Stimulated activated CD4-positive, alpha-beta T cell treated with anti-CD3 and anti-CD28 coated beads, Interleukin-1b, Interleukin-23, amount 100 ng/mL, for 24 hours (primary cell): Measurements from ENCODE around the gene EPHB2.
"Not testable (repeated sequence)": the region's sequence is repeated elsewhere in the genome, so short reads cannot be mapped to it uniquely, and the experiment has no call there.

Experiments used
- DNase-seq, 4 experiments: peaks; one replicate each; pipeline ENCODE4 v3.0.0-alpha.2; 2020; ENCODE audit warnings: low read depth in 4 of 4, low spot score in 1 of 4

Gene EPHB2

GRCh38 chr1:22833699-22834098 lies 123.1 kb downstream of the EPHB2 start:
- DNase-seq, result no peak

DNA sequence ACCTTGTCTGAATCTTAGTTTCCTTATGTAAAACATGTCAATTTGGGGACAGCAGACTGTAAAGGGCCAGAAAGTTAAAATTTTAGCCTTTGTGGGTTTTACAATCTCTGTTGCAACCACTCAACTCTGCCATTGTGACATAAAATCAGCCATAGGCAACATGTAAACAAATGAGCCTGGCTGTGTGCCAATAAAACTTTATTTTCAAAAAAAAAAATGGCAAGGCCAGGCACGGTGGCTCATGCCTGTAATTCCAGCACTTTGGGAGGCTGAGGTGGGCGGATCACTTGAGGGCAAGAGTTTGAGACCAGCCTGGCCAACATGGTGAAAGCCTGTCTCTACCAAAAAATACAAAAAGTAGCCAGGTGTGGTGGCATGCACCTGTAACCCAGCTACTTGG lies 123.8 kb downstream of the EPHB2 start:
- not testable (repeated sequence) for DNase-seq

DNA sequence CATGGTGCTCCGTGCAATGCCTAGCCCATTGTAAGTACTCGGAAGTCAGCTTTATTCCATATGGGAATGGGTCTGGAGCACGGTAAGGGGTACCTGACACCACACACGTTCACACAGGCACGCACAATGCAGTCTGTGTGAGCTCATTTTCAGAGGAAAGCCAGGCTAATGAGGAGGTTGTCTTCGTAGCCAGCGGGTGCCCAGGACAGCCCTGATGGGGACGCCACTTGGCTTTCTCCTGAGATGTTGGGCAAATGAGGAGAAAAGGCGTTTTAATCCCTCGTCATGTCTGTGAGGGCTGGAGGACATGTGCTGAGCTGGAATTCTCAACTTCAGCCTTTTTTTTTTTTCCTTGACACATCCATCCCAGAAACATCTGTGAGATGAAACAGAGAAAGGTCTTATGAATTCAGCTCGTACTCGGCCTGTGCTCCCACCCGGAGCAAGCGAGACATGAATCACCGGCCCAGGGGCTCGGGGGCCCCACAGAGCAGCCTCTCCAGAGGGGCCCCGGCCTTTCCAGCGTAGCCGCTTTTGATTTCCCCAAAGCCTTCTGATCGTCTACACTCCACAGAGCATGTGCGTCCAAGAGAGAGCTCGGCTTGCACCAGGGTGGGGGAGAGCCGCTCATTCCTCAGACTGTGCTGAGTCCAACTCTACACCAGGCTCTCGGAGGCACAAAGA lies 125.1 kb downstream of the EPHB2 start:
- DNase-seq, result no peak

DNA sequence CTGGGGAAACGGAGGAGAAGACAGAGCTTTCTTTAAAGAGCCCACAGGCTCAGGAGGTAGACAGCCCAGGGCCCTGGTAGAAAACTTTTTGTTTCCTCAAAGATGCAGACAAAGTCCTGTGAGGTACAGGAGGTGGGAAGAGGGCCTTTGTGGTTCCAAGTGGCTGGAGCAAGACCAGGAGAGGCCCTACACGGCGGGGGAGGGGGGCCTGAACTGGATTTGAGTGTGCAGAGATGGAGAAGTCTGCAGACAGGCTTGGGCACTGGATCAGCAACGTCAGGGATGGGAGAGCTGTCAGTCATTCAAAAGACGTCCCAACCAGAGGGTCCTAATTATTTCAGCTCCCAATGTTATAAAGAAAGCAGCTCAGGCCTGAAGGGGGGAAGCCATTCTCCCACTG lies 126.2 kb downstream of the EPHB2 start:
- no peak for DNase-seq

DNA sequence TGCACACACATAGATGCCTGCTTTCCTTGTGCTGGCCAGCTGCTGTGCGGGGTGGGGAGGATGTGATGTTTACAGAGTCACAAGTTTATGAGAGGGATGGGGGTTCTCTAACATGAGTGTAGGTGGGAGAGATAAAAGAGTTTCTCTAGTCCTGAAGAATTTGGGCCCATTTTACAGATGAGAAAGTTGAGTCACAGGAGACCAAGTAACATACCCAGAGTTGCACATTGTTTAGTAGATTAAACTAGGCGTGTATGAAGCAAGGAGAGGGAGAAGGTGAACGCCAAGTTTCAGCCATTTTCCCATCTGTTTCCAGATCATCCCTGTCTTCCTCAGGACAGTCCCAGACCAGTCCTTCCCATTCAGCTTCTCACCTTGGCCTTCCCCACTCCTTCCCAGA lies 126.7 kb downstream of the EPHB2 start:
- DNase-seq, result no peak

DNA sequence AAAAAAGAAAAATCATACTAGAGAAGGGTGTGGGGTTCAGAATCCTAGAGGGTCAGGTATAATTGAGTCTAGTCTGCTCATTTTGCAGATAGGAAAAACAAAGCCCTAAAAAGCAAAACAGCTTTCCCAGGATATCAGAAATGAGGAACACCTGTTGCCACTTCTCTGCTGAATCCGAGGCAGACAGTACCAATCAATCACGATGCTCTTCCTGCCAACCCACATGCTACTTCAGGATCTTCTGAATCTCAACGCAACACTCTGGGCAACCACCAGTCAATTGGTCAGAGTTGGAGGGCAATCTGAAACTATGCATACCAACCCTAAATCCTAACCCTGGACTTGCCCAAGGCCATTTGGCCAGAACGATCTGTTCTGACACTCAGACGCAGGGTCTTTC lies 128.3 kb downstream of the EPHB2 start:
- no peak for DNase-seq

GRCh38 chr1:22839806-22840205 lies 129.2 kb downstream of the EPHB2 start:
- DNase-seq, result no peak

DNA sequence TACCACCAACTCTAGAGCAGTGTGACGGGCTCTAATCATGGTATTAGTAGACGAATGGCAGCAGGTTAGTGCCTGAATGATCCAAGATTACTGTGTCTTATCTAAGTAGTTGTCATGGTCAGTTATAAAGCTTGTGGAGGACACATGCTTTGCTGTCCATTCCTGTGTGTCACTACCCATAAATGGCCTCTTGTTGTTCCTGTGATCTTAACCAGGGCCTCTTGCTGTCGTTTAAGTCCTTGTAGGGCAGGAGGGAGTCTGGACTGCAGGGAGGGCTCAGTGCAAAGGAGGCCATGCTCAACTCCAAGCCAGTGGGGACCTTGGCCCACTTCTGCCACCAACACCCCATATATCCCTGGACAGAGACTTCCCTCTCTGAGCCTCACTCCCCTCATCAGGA lies 130.5 kb downstream of the EPHB2 start:
- DNase-seq, result no peak

DNA sequence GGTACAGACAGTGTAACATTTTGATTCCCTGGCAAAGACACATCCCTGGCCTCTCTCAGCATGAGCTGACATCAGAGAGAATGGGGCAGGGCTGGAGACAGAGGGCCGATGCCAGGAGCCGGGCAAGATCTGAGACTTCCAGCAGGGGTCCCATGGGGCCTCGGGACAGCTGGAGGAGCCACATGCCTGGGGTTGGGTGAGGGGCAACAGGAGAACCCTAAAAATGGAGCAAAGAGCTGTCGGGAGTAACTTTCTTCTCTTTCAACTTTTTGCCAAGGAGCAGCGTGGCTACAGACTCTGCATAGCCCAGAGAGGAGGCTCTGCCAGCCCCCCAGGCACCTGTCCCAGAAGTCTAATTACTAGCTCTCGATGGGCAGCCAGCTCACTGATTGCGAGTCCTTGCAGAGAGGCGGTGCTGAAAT lies 131.2 kb downstream of the EPHB2 start:
- no peak for DNase-seq

GRCh38 chr1:22843441-22844183 lies 133.0 kb downstream of the EPHB2 start:
- not testable (repeated sequence) for DNase-seq

- DNase-seq, result no peak
These were observed 134.0 kb downstream of the EPHB2 start for GRCh38 chr1:22844621-22845020.

GRCh38 chr1:22845398-22845935 lies 134.8 kb downstream of the EPHB2 start:
- DNase-seq, result no peak

DNA sequence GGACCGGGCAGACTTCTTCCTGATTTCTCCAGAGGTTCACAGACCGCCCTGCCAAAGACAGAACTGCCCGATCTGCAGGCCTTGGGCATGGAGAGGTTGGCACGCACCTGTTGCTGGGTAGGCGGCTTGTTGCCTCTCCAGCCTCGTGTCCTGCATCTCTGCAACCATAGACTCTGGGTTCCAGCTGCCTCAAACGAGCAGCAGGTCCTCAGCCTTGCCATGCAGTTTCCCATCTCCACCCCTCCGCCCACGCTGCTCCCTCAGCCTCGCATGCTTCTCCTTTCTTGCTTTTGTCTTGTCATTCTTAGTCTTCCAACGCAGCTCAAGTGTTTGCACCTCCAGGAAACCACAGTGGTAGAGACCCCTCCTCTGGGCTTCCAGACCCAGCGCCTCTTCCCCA lies 135.8 kb downstream of the EPHB2 start:
- no peak for DNase-seq

DNA sequence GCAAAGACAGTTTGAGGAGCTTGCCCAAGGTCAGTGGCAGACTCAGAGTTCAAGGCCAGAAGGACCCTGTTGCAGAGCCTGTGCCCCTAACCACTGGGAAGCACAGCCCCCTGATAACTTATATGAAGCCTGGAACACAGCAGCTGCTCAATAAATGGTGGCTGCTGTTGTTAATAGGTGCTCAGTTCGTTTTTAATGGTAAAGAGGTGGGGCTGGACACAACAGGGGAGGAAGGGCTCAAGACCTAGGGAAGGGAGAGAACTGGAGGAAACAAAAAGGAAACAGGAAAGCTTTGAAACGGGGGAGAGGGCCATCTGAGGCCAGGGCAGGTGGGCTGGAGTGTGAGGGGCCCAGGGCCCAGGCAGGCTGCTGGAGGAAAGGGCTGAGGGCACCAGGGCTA lies 136.6 kb downstream of the EPHB2 start:
- no peak for DNase-seq

DNA sequence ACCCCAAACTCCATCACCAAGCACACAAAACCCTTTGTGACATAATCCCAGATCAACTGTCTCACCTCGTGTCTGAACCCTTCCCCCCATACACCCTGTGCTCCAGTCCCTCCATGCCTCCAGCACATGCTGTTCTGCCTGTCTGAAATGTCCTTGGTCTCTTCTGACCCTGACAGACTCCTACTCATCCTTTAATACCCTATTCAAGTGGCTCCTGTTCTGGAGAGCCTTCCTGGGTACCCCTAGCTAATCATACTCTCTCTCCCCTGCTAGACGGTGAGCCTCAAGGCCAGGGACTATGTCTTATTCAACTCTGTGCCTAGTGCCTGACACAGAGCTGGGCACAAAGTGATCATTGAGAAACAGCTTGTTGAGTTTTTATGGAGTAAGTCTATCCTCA lies 137.1 kb downstream of the EPHB2 start:
- DNase-seq, result no peak

DNA sequence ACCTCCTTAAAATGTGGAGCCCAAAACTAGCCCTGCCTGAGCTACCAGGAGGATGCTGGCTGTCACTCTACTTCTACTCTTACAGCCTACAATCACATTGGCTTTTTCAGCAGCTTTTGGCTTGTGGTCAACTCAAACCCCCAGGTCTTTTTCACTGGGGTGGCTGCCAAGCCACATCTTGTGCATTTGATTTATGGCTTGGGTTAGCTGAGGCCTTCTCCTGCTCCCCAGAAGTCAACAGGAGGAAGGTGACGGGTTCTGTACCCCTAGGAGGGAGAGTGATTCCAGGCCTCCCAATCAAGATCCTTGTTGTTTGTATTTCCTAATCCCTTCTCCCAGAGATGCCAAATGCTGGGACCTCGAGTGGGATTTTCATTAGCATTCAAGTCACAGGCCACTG lies 137.8 kb downstream of the EPHB2 start:
- no peak for DNase-seq

- DNase-seq, result no peak
These were observed 139.1 kb downstream of the EPHB2 start for GRCh38 chr1:22849770-22850169.

GRCh38 chr1:22850281-22850680 lies 139.6 kb downstream of the EPHB2 start:
- no peak for DNase-seq

- no peak for DNase-seq
These were observed 140.0 kb downstream of the EPHB2 start for GRCh38 chr1:22850681-22851080.

DNA sequence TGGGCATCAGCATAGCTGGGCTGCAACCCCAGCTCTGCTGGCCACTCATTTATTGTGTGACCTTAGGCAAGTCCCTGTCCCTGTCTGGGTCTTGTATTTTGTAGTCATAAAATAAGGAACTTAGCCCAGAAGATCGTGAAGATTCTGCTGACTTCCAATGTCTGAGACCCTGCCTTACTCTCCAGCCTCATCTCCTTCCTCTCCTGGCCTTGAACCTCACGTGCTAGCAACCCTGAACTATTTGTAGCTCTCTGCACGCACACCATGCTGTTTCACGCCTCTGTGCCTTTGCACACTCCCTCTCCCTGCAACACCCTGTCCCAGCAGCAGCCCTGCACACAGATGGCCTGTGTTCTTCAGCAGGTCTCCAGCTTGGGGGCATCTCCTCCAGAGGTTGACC lies 140.9 kb downstream of the EPHB2 start:
- DNase-seq, result no peak

DNA sequence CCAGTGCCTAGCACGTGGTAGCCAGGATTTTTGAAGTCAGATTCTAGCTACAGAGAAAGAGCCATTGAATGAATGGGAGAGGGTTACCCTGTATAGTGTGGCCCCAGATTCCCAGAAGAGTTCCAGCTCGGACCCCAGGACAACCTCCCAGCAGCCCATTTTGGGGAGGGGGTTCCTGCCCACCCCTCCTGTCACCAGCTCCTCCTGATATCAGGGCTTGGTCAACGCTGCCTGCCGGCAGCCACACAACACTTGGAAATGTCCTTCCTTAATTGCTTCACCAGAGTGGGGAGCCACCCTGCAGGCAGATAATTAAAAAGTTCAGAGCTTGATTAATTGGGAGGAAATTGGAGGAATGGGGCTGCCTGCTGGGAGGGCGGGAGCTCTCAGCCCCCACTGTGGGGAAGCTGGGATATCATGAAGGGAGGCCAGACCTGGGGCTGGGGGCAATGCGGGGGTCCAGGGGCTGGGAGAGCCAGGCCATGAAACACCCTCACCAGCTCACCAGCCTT lies 141.6 kb downstream of the EPHB2 start:
- DNase-seq, result no peak

GRCh38 chr1:22853651-22854185 lies 143.1 kb downstream of the EPHB2 start:
- no peak for DNase-seq
